ENCODE results near the gene CDH12. TPM values are rescaled to one million over a fixed set of nuclear protein-coding genes. Genes with fewer than 3 reads are reported as not detected.

CDH12 gene
- not detected for total RNA-seq

GRCh38 chr5:22852807-22853660 is at the start of gene CDH12:
Gene CDH12, minus strand, starts transcription at chr5:22853344.
- H3K9me3 ChIP-seq, result no peaks in the 10 kb centered on the region
- no peaks in the 10 kb centered on the region for H3K4me1 ChIP-seq
- no peak within 1 kb of the TSS for H3K4me3 ChIP-seq (replicated peaks in 1 of 3)
- no peak for DNase-seq
- intact Hi-C loops (cut with DNase I), result no loop called here
- no peaks in the 10 kb centered on the region for H3K27me3 ChIP-seq
- 3% methylated on average over 31 of the region's 31 CpGs for whole genome bisulfite sequencing, 2 donors
- H3K36me3 ChIP-seq, result no peaks in the 10 kb centered on the region
- no peak within 1 kb of the TSS for H3K27ac ChIP-seq
- TF ChIP-seq POLR2A (IDR thresholded peaks at IDR 0.05) (no peak), CTCF (IDR thresholded peaks at IDR 0.05) (no peak)

GRCh38 chr5:22901885-22902284 is 48.7 kb upstream of the CDH12 start:
- TF ChIP-seq POLR2A (IDR thresholded peaks at IDR 0.05) (no peak), CTCF (IDR thresholded peaks at IDR 0.05) (no peak)

GRCh38 chr5:22900801-22901310 is 47.7 kb upstream of the CDH12 start:
- Histone ChIP-seq H3K4me3 (replicated peaks in 1 of 3) (no peak overlapping the region), H3K9me3 (no peaks in the 10 kb centered on the region), H3K36me3 (no peaks in the 10 kb centered on the region), H3K27ac (no peak overlapping the region), H3K27me3 (no peaks in the 10 kb centered on the region), H3K4me1 (no peaks in the 10 kb centered on the region)
- no peak for DNase-seq
- WGBS, 2 donors, result 92 to 93% methylated on average over 17 of the region's 17 CpGs
- TF ChIP-seq POLR2A (IDR thresholded peaks at IDR 0.05) (no peak), CTCF (IDR thresholded peaks at IDR 0.05) (no peak)
- intact Hi-C loops (cut with DNase I), result no loop called here

More at GRCh38 chr5:22901885-22902284, 48.7 kb upstream of the CDH12 start:
- Histone ChIP-seq H3K4me3 (replicated peaks in 1 of 3) (no peak overlapping the region), H3K4me1 (no peaks in the 10 kb centered on the region), H3K27me3 (no peaks in the 10 kb centered on the region), H3K36me3 (no peaks in the 10 kb centered on the region), H3K27ac (no peak overlapping the region), H3K9me3 (no peaks in the 10 kb centered on the region)
- intact Hi-C loops (cut with DNase I), result no loop called here
- WGBS, 2 donors, result 83 to 90% methylated on average over 3 to 4 of the region's 5 CpGs
- DNase-seq, result no peak

GRCh38 chr5:22899341-22899740 is 46.2 kb upstream of the CDH12 start:
- H3K27ac ChIP-seq, result no peak overlapping the region
- H3K4me1 ChIP-seq, result no peaks in the 10 kb centered on the region
- 90 to 93% methylated on average over 8 of the region's 8 CpGs for WGBS, 2 donors
- intact Hi-C loops (cut with DNase I), result no loop called here
- H3K4me3 ChIP-seq (replicated peaks in 1 of 3), result no peak overlapping the region
- no peaks in the 10 kb centered on the region for H3K36me3 ChIP-seq
- no peaks in the 10 kb centered on the region for H3K27me3 ChIP-seq
- TF ChIP-seq CTCF (IDR thresholded peaks at IDR 0.05) (no peak), POLR2A (IDR thresholded peaks at IDR 0.05) (no peak)
- DNase-seq, result no peak
- H3K9me3 ChIP-seq, result no peaks in the 10 kb centered on the region

- TF ChIP-seq POLR2A (IDR thresholded peaks at IDR 0.05), result no peak
- no peaks in the 10 kb centered on the region for H3K36me3 ChIP-seq
- no peaks in the 10 kb centered on the region for H3K4me1 ChIP-seq
- H3K27ac ChIP-seq, result no peak overlapping the region
- DNase-seq, result no peak
- 72 to 75% methylated on average over 5 of the region's 5 CpGs for WGBS, 2 donors
- intact Hi-C loops (cut with DNase I), result no loop called here
- H3K4me3 ChIP-seq (replicated peaks in 1 of 3), result no peak overlapping the region
- no peaks in the 10 kb centered on the region for H3K27me3 ChIP-seq
- H3K9me3 ChIP-seq, result no peaks in the 10 kb centered on the region
Observed at GRCh38 chr5:22896152-22896551, 43.0 kb upstream of the CDH12 start.

Measured in thyroid gland (tissue), 4 donors.